Measurements from ENCODE around the gene CNPY4.
A peak's percentile ranks its signal among the peaks of the same experiment; 100 is the strongest.

Gene CNPY4

GRCh38 chr7:100088621-100089457 lies 30.6 kb upstream of the CNPY4 start, which contains the start of gene COPS6:
COPS6 (plus strand) TSS chr7:100088969; CDS start chr7:100088991, 22 bp downstream.
- DNase-seq (ENCODE audit: low read depth in 1 of 2, low spot score in 1 of 2), result peak; percentile 67 to 79
- H3K27me3 ChIP-seq (ENCODE audit: insufficient read depth, poor library complexity, severe bottlenecking), result no peaks in the 10 kb centered on the region
- TF ChIP-seq POLR2AphosphoS5 (IDR thresholded peaks at IDR 0.05; ENCODE audit: low read depth), result peak; percentile 91
- no peak for TF ChIP-seq SPI1 (IDR thresholded peaks at IDR 0.05; ENCODE audit: borderline replicate concordance, low read depth)
- TF ChIP-seq REST (IDR thresholded peaks at IDR 0.05; ENCODE audit: insufficient replicate concordance, low read depth), result peak; percentile 46
- TF ChIP-seq GABPA (IDR thresholded peaks at IDR 0.05; ENCODE audit: low read depth), result no peak
- TF ChIP-seq CTCF (IDR thresholded peaks at IDR 0.05; ENCODE audit: insufficient read depth, low read length), result no peak
- peak within 1 kb of the TSS; percentile 80 for H3K27ac ChIP-seq (replicated peaks)
- H3K4me3 ChIP-seq (replicated peaks; ENCODE audit: insufficient read depth, low read length), result peak within 1 kb of the TSS; percentile 94

GRCh38 chr7:100089458-100090196 lies 29.8 kb upstream of the CNPY4 start:
- Histone ChIP-seq H3K27me3 (ENCODE audit: insufficient read depth, poor library complexity, severe bottlenecking) (no peaks in the 10 kb centered on the region), H3K4me3 (replicated peaks; ENCODE audit: insufficient read depth, low read length) (peak overlapping the region; percentile 94), H3K27ac (replicated peaks) (peak overlapping the region; percentile 80)
- DNase-seq (ENCODE audit: low read depth in 1 of 2, low spot score in 1 of 2), result no peak
- TF ChIP-seq CTCF (IDR thresholded peaks at IDR 0.05; ENCODE audit: insufficient read depth, low read length) (no peak), GABPA (IDR thresholded peaks at IDR 0.05; ENCODE audit: low read depth) (no peak), REST (IDR thresholded peaks at IDR 0.05; ENCODE audit: insufficient replicate concordance, low read depth) (no peak), POLR2AphosphoS5 (IDR thresholded peaks at IDR 0.05; ENCODE audit: low read depth) (no peak), SPI1 (IDR thresholded peaks at IDR 0.05; ENCODE audit: borderline replicate concordance, low read depth) (no peak)

- H3K27ac ChIP-seq (replicated peaks), result no peak overlapping the region
- H3K4me3 ChIP-seq (replicated peaks; ENCODE audit: insufficient read depth, low read length), result no peak overlapping the region
- no peaks in the 10 kb centered on the region for H3K27me3 ChIP-seq (ENCODE audit: insufficient read depth, poor library complexity, severe bottlenecking)
- DNase-seq (ENCODE audit: low read depth in 1 of 2, low spot score in 1 of 2), result no peak
- TF ChIP-seq CTCF (IDR thresholded peaks at IDR 0.05; ENCODE audit: insufficient read depth, low read length) (no peak), REST (IDR thresholded peaks at IDR 0.05; ENCODE audit: insufficient replicate concordance, low read depth) (no peak), SPI1 (IDR thresholded peaks at IDR 0.05; ENCODE audit: borderline replicate concordance, low read depth) (no peak), GABPA (IDR thresholded peaks at IDR 0.05; ENCODE audit: low read depth) (no peak), POLR2AphosphoS5 (IDR thresholded peaks at IDR 0.05; ENCODE audit: low read depth) (no peak; the same call in 1 of the 2 replicates)
Observed at GRCh38 chr7:100090527-100091410, 28.7 kb upstream of the CNPY4 start.
